Measurements from ENCODE around the gene TSSK6. TPM values are rescaled to one million over a fixed set of nuclear protein-coding genes. Genes with fewer than 3 reads are reported as not detected.

TSSK6 gene
- total and polyA plus RNA-seq, 10 donors: 1.7 to 5.6 (median 3.0) TPM

GRCh38 chr19:19498255-19498991, 16.9 kb downstream of the TSSK6 start:
- Histone ChIP-seq H3K27ac (no peak overlapping the region), H3K4me1 (peaks cover 0 to 21% (median 0%) of the 10 kb centered on the region in 6 donors), H3K36me3 (peaks cover 0 to 100% (median 96%) of the 10 kb centered on the region in 6 donors), H3K27me3 (replicated peaks in 1 of 7) (no peaks in the 10 kb centered on the region), H3K9me3 (no peaks in the 10 kb centered on the region), H3K4me3 (no peak overlapping the region)
- WGBS, 5 donors: 93 to 96% (median 94%) methylated on average over 17 to 33 of the region's 33 CpGs
- DNase-seq: peak; percentile 59
- TF ChIP-seq CTCF (IDR thresholded peaks at IDR 0.05 in 8 of 11, conservative IDR thresholded peaks at IDR 0.05 in 3 of 11) (no peak), POLR2AphosphoS5 (IDR thresholded peaks at IDR 0.05) (peak in 1 of 3 donors; percentile 52), POLR2A (IDR thresholded peaks at IDR 0.05) (no peak)
- intact Hi-C loops (cut with DNase I; ENCODE audit: low total_unique reads): no loop called here

GRCh38 chr19:19495614-19496603, 19.4 kb downstream of the TSSK6 start:
- peaks cover 0 to 36% (median 2%) of the 10 kb centered on the region in 6 donors for H3K4me1 ChIP-seq
- no peak overlapping the region for H3K27ac ChIP-seq
- H3K4me3 ChIP-seq: no peak overlapping the region
- H3K36me3 ChIP-seq: peaks cover 0 to 100% (median 85%) of the 10 kb centered on the region in 6 donors
- no peak for TF ChIP-seq POLR2A (IDR thresholded peaks at IDR 0.05)
- TF ChIP-seq POLR2AphosphoS5 (IDR thresholded peaks at IDR 0.05): peak in 1 of 3 donors; percentile 11
- intact Hi-C loops (cut with DNase I; ENCODE audit: low total_unique reads): no loop called here
- no peaks in the 10 kb centered on the region for H3K27me3 ChIP-seq (replicated peaks in 1 of 7)
- H3K9me3 ChIP-seq: no peaks in the 10 kb centered on the region
- WGBS, 5 donors: 91 to 96% (median 95%) methylated on average over 28 to 30 of the region's 30 CpGs
- no peak for DNase-seq

GRCh38 chr19:19493841-19494546, 21.4 kb downstream of the TSSK6 start:
- DNase-seq: peak; percentile 58
- peak in 1 of 3 donors; percentile 33 for TF ChIP-seq POLR2AphosphoS5 (IDR thresholded peaks at IDR 0.05)
- TF ChIP-seq POLR2A (IDR thresholded peaks at IDR 0.05): no peak
- WGBS, 5 donors: 90 to 95% (median 91%) methylated on average over 13 to 15 of the region's 15 CpGs
- Histone ChIP-seq H3K36me3 (peaks cover 0 to 84% (median 66%) of the 10 kb centered on the region in 6 donors), H3K9me3 (no peaks in the 10 kb centered on the region), H3K27ac (peak overlapping the region in 1 of 8 donors; percentile 4), H3K4me3 (no peak overlapping the region), H3K27me3 (replicated peaks in 1 of 7) (no peaks in the 10 kb centered on the region), H3K4me1 (peaks cover 17 to 55% (median 21%) of the 10 kb centered on the region in 6 donors)
- intact Hi-C loops (cut with DNase I; ENCODE audit: low total_unique reads): loop anchor here (5.0 kb wide), 1 partner anchor 127 kb away; no protein-coding TSS in a partner anchor

GRCh38 chr19:19492026-19492610, 23.2 kb downstream of the TSSK6 start:
- Histone ChIP-seq H3K27ac (no peak overlapping the region), H3K9me3 (no peaks in the 10 kb centered on the region), H3K36me3 (peaks cover 0 to 67% (median 47%) of the 10 kb centered on the region in 6 donors), H3K27me3 (replicated peaks in 1 of 7) (no peaks in the 10 kb centered on the region), H3K4me1 (peaks cover 35 to 73% (median 40%) of the 10 kb centered on the region in 6 donors), H3K4me3 (no peak overlapping the region)
- no peak for DNase-seq
- WGBS, 5 donors: 86 to 94% (median 90%) methylated on average over 14 to 21 of the region's 21 CpGs
- intact Hi-C loops (cut with DNase I; ENCODE audit: low total_unique reads): loop anchor here (5.0 kb wide), 1 partner anchor 125 kb away; no protein-coding TSS in a partner anchor
- peak in 1 of 3 donors; percentile 53 for TF ChIP-seq POLR2AphosphoS5 (IDR thresholded peaks at IDR 0.05)
- TF ChIP-seq CTCF (IDR thresholded peaks at IDR 0.05 in 8 of 11, conservative IDR thresholded peaks at IDR 0.05 in 3 of 11): no peak
- no peak for TF ChIP-seq POLR2A (IDR thresholded peaks at IDR 0.05)

All from spleen (tissue), 11 donors.